Transverse colon (tissue), 4 donors: ENCODE results near the gene PLEKHG1. TPM values are rescaled to one million over a fixed set of nuclear protein-coding genes. Genes with fewer than 3 reads are reported as not detected.

ENCODE experiments used
- DNase-seq: peaks from one replicate; pipeline ENCODE4 v3.0.0-alpha.2; 2019
- H3K27ac ChIP-seq, 4 donors: fragments of 200-600 bp; sonication (generic); 2 replicates each; pipeline ENCODE4 v1.5.1; 2016 to 2018; ENCODE audit warnings: inconsistent platforms in 4 of 4
- H3K27me3 ChIP-seq: fragments of 200-600 bp; sonication (generic); 2 replicates; pipeline ENCODE4 v1.5.1; 2017; ENCODE audit warnings: inconsistent platforms
- H3K36me3 ChIP-seq, 4 donors: fragments of 200-600 bp; sonication (generic); 2 replicates each; pipeline ENCODE4 v1.5.1; 2017 to 2019; ENCODE audit warnings: inconsistent platforms in 4 of 4
- H3K4me1 ChIP-seq, 4 donors: fragments of 200-600 bp; sonication (generic); 2 replicates each; pipeline ENCODE4 v1.5.1; 2017 to 2020; ENCODE audit warnings: inconsistent platforms in 4 of 4
- H3K4me3 ChIP-seq, 4 donors: fragments of 200-600 bp; sonication (generic); 1 replicate in 1 of 4; 2 replicates in 3 of 4; pipeline versions ENCODE4 v1.5.1 to v1.6.1; 2017 to 2019; ENCODE audit warnings: inconsistent platforms in 4 of 4
- H3K9me3 ChIP-seq, 2 donors: fragments of 200-600 bp; sonication (generic); 2 replicates each; pipeline ENCODE4 v1.5.1; 2017 to 2019; ENCODE audit warnings: inconsistent platforms in 2 of 2
- EP300 ChIP-seq: sonication (generic); formaldehyde crosslinking; IDR thresholded peaks from one replicate; pipeline ENCODE4 v1.6.1; 2017; ENCODE audit warnings: antibody characterized with exemption, low read depth
- POLR2A ChIP-seq: fragments of 450-650 bp; IDR thresholded peaks from one replicate; pipeline ENCODE4 v1.6.1; 2016; ENCODE audit warnings: antibody characterized with exemption, mild to moderate bottlenecking, moderate library complexity
- POLR2AphosphoS5 ChIP-seq, 3 donors: sonication (generic); formaldehyde crosslinking; IDR thresholded peaks; one replicate each; pipeline ENCODE4 v1.6.1; 2016; ENCODE audit warnings: antibody characterized with exemption in 3 of 3
- WGBS, 2 donors: methylation state at CpG; one replicate each; pipeline ENCODE4 v1.1.5; 2018; ENCODE audit warnings: low coverage in 1 of 2; 5-methylcytosine and 5-hydroxymethylcytosine counted together
- in situ Hi-C, 4 donors: fragments of 200-750 bp; cut with MboI; loops; one replicate each; pipeline versions ENCODE4 v1.15.0 to v1.15.1; 2017; ENCODE audit warnings: low sequenced_read_pairs in 3 of 4, low pct_ligation_motif_present in 1 of 4, low pct_unique_long_range_greater_than_20kb in 1 of 4
- intact Hi-C: fragments of 100-400 bp; cut with DNase I; formaldehyde crosslinking; loops from one replicate; pipeline ENCODE4 v1.15.1; 2023; ENCODE audit warnings: low total_unique reads
- total RNA-seq, 4 donors: library from RNA; depleted of rRNA; stranded (reverse); fragments of >200 nt; gene quantifications; one replicate each; pipeline ENCODE4 v1.1.0, GENCODE V29; 2016
- TF ChIP-seq, protein P1 (sequence below), 5 experiments: fragments of 200-600 bp in 3 of 5; fragments of 450-650 bp in 2 of 5; sonication (generic) in 3 of 5; IDR thresholded peaks; 1 replicate in 2 of 5; 2 replicates in 3 of 5; pipeline ENCODE4 v1.5.1; 2016 to 2017; ENCODE audit warnings: antibody characterized with exemption in 5 of 5, inconsistent platforms in 3 of 5, mild to moderate bottlenecking in 2 of 5, moderate library complexity in 1 of 5

Gene PLEKHG1
- total RNA-seq, 4 donors from 2014 or later, result 35.4 to 93.9 (median 58.3) TPM

DNA sequence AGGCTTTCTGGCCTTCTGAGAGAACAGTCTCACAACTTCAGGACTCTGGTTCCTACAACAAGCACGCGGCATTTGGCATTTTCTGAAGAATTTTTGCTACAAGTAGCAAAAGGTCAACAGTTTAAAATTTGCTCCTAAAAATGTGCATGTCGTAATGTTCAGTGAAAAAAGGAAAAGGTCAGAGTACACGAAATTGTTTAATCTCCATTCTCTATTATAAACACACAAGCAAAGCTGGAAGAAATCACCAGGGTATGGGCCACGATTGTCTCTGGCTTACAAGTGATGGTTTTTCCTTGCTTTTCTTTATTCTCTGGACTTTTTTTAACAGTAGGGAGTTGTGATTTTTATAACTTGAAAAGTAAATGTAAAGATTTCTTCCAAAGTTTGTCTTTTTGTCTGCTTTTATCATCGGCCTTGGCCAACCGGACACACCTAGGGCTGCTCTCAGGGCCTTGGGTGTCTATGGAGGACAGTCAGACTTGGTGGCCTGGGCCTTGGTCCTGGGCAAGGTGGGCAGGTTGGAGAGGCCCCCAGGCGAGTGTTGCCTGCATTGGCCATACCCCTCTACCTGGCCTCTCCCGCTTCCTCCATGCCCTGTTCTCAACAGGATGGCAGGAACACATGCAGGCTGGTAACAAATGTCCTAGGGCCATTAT is 32.4 kb downstream of the PLEKHG1 start:
- peak in 1 of 3 donors; percentile 12 for TF ChIP-seq POLR2AphosphoS5 (IDR thresholded peaks at IDR 0.05)
- TF ChIP-seq EP300, result no peak
- peaks cover 16 to 53% (median 31%) of the 10 kb centered on the region in 4 donors for H3K4me1 ChIP-seq
- peak overlapping the region; percentile 38 to 68 (median 53) for H3K27ac ChIP-seq
- DNase-seq, result no peak
- H3K4me3 ChIP-seq, result no peak overlapping the region
- H3K36me3 ChIP-seq, result no peaks in the 10 kb centered on the region
- WGBS, 2 donors, result 65 to 66% methylated on average over 7 to 9 of the region's 9 CpGs
- in situ Hi-C loops, result no loop called here
- no peaks in the 10 kb centered on the region for H3K9me3 ChIP-seq
- no peaks in the 10 kb centered on the region for H3K27me3 ChIP-seq
- intact Hi-C loops, result no loop called here

GRCh38 chr6:150632785-150633485 is 33.2 kb downstream of the PLEKHG1 start:
- no peak overlapping the region for H3K4me3 ChIP-seq
- DNase-seq, result no peak
- peaks cover 11 to 46% (median 24%) of the 10 kb centered on the region in 4 donors for H3K4me1 ChIP-seq
- H3K9me3 ChIP-seq, result no peaks in the 10 kb centered on the region
- H3K36me3 ChIP-seq, result no peaks in the 10 kb centered on the region
- WGBS, 2 donors, result 55 to 69% methylated on average over 5 to 13 of the region's 13 CpGs
- no peaks in the 10 kb centered on the region for H3K27me3 ChIP-seq
- intact Hi-C loops, result no loop called here
- H3K27ac ChIP-seq, result peak overlapping the region; percentile 32 to 68 (median 53)
- no peak for TF ChIP-seq POLR2AphosphoS5 (IDR thresholded peaks at IDR 0.05)
- TF ChIP-seq POLR2A, result no peak
- TF ChIP-seq, protein P1, sequence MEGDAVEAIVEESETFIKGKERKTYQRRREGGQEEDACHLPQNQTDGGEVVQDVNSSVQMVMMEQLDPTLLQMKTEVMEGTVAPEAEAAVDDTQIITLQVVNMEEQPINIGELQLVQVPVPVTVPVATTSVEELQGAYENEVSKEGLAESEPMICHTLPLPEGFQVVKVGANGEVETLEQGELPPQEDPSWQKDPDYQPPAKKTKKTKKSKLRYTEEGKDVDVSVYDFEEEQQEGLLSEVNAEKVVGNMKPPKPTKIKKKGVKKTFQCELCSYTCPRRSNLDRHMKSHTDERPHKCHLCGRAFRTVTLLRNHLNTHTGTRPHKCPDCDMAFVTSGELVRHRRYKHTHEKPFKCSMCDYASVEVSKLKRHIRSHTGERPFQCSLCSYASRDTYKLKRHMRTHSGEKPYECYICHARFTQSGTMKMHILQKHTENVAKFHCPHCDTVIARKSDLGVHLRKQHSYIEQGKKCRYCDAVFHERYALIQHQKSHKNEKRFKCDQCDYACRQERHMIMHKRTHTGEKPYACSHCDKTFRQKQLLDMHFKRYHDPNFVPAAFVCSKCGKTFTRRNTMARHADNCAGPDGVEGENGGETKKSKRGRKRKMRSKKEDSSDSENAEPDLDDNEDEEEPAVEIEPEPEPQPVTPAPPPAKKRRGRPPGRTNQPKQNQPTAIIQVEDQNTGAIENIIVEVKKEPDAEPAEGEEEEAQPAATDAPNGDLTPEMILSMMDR (IDR thresholded peaks at IDR 0.05), result no peak
- no peak for TF ChIP-seq EP300
- in situ Hi-C loops, result no loop called here

DNA sequence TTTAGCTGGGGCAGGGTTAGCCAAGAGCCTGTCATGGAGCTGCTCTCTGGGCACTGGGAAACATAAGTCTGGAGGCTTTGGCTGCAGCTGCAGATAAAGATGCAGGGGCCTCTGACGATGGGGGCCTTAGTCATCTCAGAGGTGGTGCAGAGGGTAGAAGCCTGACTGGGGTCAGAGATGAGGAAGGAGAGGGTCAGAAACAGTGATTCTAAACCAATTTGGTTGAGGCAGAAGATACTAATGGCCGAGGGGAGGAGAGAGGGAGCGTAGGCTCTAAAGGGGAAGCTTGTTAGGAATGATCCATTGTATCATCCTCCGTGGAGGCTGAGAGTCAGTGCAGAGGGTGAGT is 33.8 kb downstream of the PLEKHG1 start:
- WGBS, 2 donors, result 72 to 100% methylated on average over 2 to 4 of the region's 4 CpGs
- intact Hi-C loops, result no loop called here

DNA sequence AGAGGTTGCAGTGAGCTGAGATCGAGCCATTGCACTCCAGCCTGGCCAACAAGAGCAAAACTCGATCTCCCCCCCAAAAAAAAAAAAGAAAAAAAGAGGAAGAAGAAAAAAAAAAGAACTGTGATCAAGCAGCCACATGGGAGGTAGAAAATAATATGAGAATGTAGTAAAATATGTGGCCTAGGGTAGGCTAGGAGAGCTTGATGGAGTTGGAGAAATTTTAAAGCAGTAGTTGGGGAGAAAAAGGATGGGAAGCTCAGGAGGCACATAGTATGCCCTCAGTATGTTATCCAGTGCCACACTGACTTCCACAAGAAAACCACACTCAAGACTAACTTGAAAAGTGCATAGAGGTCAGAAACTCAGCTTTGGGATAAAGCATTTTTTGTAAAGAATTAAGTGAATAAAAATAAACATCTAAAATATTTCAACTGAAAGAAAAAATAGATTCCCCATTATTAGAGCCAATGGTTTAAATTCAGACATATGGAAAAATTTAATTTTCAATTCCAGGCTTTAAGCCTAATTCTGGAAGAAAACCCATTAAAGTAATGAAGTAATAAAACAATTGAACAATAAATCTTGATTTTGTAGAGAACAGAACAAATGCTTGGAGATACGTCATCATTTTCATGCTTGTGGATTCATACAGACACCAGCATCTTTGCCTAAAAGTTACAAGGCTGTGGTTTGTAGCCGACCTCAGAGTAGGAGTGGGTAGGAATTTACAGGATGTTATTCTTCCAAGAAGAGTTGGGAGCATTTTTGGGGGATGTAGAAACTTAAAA is 34.7 kb downstream of the PLEKHG1 start:
- Histone ChIP-seq H3K27ac (peak overlapping the region in 2 of 4 donors; percentile 59 to 68), H3K36me3 (no peaks in the 10 kb centered on the region), H3K4me1 (peaks cover 8 to 35% (median 18%) of the 10 kb centered on the region in 4 donors), H3K4me3 (no peak overlapping the region), H3K27me3 (no peaks in the 10 kb centered on the region), H3K9me3 (no peaks in the 10 kb centered on the region)
- WGBS, 2 donors, result 60 to 68% methylated on average over 2 to 4 of the region's 4 CpGs
- intact Hi-C loops, result no loop called here
- in situ Hi-C loops, result no loop called here
- no peak for TF ChIP-seq EP300
- no peak for TF ChIP-seq POLR2A
- TF ChIP-seq, protein P1 (IDR thresholded peaks at IDR 0.05), result no peak
- TF ChIP-seq POLR2AphosphoS5 (IDR thresholded peaks at IDR 0.05), result no peak
- DNase-seq, result no peak

More for the DNA sequence above, 33.8 kb downstream of the PLEKHG1 start:
- DNase-seq, result no peak
- in situ Hi-C loops, result no loop called here
- H3K27ac ChIP-seq, result peak overlapping the region; percentile 17 to 68 (median 46)
- TF ChIP-seq, protein P1 (IDR thresholded peaks at IDR 0.05), result no peak
- TF ChIP-seq EP300 (no peak), POLR2A (no peak), POLR2AphosphoS5 (IDR thresholded peaks at IDR 0.05) (no peak)
- H3K4me3 ChIP-seq, result no peak overlapping the region
- no peaks in the 10 kb centered on the region for H3K36me3 ChIP-seq
- no peaks in the 10 kb centered on the region for H3K27me3 ChIP-seq
- no peaks in the 10 kb centered on the region for H3K9me3 ChIP-seq
- peaks cover 8 to 42% (median 21%) of the 10 kb centered on the region in 4 donors for H3K4me1 ChIP-seq
